ENCODE results near the gene CENPO.
"Not testable (repeated sequence)": the region's sequence is repeated elsewhere in the genome, so short reads cannot be mapped to it uniquely, and the experiment has no call there.

CENPO gene

DNA sequence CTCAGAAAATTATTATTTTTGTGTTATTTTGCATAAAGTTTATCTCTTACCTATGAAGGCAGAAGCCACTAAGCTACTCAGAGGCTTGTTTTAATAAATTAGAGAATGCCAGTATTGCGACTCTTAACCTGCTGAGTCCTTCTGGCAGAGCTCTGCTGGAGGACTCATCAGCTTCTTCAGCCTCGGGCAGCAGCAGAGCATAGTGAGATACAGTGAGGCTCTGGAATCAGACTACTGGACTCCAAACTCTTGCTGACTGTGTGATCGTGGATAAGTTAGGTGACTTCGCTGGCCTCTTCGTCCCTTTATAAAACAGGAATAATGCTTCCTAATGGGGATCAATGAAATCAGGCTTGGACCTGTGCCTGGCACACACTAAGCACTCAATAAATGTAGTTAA, 1.8 kb upstream of the CENPO start:
- DNase-seq = no peak

DNA sequence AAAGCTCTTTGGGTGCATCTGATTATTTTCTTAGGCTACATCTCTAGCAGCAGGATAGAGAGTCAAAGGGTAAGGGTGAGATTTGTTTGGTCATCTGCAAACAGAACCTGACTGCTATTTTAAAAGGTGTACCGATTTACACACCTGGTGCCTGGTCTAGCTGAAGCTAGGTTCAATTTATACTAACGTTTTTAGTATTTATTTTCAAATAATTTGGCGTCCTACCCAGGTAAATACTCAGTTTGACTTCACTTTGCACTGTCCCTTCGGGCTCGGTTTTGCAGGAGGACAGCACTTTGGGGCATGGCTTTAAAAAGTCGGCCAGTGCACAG, 717 bp upstream of the CENPO start:
- DNase-seq = no peak

DNA sequence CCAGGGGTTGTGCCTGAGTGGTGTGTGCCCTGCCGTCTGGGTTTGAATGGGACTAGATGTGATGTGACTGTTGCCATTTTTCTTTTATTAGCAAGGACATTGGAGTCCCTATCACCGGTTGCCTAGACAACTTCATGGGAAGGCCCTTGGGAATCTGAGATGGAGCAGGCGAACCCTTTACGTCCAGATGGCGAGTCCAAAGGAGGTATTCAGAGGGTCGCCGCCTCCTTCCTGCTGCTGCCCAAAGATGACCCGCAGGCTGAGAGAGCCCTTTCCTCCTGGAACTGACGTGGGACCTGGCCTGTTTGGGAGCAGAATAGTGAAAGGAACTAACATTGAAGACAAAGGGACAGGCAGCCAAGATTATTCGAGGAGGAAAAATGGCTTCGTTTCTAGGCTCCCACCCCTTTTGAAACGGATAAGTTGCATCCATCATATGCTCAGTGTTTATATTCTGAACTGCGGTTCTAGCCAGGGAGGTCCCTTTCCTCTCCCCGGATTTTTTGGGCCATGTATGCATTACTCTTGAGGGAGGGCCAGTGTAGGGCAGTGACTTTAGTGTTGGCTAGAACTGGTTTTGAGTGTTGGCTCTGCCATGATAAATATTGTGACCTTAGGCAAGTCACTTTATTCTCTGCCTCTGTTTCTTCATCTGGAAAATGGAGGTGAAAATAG, 673 bp downstream of the CENPO start:
- peak; percentile 53 for DNase-seq

DNA sequence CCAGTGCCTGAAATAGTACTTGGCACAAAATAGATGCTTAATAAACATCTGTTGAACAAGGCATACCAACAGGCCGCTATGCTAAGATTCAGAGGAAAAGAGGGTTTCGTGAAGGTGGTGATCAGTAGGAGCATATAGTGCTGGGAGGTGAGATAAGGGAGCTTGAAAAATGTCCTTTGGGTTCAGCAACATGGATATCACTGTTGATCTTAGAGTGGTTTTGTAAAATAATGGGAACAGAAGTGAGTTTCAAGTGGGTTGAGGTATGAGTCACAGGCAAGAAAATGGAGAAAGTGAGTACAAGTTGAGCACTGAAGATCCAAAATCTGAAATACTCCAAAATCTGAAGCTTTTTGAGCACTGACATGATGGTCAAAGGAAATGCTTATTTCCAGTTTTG, 4.4 kb downstream of the CENPO start:
- DNase-seq = no peak

DNA sequence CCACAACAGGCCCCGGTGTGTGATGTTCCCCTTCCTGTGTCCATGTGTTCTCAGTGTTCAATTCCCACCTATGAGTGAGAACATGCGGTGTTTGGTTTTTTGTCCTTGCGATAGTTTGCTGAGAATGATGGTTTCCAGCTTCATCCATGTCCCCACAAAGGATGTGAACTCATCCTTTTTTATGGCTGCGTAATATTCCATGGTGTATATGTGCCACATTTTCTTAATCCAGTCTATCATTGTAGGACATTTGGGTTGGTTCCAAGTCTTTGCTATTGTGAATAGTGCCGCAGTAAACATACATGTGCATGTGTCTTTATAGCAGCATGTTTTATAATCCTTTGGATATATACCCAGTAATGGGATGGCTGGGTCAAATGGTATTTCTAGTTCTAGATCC, 7.3 kb downstream of the CENPO start:
- not testable (repeated sequence) for DNase-seq

DNA sequence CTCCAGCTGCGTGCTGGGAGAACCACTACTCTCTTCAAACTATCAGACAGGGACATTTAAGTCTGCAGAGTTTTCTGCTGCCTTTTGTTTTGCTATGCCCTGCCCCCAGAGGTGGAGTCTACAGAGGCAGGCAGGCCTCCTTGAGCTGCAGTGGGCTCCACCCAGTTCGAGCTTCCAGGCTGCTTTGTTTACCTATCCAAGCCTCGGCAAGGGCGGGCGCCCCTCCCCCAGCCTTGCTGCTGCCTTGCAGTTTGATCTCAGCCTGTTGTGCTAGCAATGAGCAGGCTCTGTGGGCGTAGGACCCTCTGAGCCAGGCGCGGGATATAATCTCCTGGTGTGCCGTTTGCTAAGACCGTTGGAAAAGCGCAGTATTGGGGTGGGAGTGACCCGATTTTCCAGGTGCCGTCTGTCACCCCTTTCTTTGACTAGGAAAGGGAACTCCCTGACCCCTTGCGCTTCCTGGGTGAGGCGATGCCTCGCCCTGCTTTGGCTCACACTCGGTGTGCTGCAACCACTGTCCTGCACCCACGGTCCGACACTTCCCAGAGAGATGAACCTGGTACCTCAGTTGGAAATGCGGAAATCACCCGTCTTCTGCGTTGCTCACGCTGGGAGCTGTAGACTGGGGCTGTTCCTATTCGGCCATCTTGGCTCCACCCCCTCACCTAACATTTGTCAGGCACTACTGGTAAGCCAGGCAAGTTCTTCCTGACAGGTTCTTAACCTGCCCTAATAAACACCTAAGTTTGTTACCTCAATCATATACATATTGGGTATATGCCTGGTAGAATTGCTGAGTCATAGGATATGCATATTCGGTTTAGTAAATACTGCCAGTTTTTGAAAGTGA, 12.8 kb downstream of the CENPO start:
- DNase-seq = not testable (repeated sequence)

DNA sequence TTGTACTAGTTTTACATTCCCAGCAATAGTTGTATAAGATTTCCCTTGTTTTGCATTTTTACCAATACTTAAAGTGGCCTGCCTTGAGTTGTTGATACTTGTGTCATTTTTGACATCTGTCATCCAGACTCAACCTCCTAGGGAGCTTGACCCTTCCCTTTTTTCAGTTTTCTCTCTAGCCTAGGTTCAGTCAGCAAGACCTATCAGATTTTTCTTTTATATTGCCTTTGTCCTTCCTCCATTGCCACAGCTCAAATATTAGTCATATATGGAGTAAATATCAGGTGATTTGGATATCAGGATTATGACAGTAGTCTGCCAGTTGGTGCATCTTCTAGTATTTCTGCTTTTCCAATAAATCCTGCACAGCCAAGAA, 13.4 kb downstream of the CENPO start:
- no peak for DNase-seq

DNA sequence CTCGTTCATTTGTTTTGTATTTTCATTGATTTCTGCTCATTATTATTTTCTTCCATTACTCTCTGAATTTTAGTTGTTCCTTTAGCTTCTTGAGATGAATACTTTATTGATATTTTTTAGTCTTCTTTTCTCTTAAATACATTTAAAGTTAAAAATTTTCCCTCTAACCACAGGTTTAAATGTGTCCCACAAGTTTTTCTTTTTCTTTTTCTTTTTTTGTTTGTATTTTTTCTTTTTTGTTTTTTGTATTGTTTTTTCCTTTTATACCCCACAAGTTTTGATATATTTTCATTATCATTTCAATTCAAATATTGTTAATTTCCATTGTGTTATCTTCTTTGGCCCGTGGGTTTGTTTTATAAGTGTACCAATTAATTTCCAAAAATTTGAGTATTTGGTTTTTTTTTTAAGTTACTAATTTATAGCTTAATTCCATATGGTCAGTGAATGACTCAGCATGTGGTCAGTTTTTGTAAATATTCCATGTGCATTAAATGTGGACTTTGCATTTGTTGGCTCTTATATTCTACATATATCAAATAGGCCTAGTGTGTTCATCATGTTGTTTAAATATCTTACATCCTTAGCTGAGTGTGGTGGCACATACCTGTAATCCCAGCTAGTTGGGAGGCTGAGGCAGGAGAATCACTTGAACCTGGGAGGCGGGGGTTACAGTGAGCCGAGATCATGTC, 16.2 kb downstream of the CENPO start:
- no peak for DNase-seq

DNA sequence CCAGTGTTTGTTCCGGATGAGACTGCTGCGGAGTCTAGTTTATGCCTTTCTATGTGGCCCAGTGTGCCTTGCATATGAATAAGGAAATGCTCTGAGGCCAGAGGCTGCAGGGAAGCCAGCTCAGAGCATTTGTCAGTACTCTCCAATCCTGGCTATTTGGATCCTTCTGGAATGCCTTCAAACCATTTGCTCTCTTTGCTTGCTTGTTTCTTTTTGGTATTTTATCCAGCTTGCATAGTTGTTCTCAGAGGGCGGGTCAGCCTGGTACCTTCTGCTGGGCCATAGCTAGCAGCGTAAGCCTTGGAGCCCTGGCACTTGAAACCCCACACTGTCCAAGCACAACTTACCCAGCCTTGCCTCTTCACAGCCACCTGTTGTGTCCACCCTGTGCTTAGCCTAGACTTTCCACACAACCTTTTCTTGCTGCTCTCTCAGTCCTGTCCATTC, 20.5 kb downstream of the CENPO start:
- DNase-seq = no peak

DNA sequence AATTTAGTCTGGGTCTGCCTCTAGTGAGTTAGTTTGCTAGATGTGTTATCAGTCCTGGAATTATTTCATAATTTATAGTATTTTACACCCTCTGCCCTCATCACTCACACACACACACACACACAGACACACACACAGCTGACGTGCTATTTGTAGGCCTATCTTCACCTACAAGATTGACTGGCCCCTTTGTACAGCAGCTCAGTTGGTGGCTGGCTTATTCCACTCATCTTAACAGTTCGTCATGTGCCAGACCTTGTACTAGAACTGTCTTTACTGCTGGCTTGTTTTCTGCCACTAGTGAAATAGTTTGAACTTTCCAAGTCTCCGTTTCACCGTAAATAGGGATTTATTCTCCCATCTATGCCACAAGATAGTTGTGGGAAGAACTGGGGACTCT, 21.3 kb downstream of the CENPO start:
- DNase-seq = no peak

DNA sequence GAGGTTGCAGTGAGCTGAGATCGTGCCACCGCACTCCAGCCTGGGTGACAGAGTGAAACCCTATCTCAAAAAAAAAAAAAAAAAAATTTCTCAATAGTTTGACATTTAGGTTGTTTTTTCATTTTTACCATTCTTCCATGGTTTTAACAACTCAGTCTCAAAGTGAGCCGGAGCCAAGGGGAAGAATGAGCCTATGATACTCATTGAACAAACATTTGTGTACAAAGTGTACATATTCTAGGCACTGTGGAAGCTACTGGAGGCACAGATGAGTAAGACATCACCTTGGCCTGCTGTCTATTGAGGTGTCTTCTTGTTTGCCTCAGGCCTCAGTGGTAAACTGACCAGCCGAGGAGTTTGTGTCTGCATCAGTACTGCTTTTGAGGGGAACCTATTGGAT, 21.9 kb downstream of the CENPO start:
- no peak for DNase-seq

DNA sequence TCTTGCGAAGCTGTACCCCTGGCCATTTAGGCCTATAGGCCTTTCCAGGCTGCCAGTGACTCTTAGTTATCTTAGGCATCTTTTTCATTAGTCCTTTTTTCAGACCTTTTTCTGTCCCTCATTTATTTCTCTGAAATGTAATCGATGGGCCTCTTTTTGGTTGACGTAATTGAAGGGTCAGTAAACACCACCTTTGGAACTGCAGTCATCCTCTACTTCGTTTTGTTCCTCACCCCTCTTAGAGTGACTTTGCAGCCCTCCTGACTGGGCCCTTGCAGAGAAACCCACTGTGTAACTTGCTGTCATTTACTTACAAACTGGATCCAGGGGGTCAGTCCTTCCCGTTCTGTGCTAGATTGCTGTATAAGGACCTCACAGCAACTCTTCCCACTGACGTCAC, 23.2 kb downstream of the CENPO start:
- no peak for DNase-seq

DNA sequence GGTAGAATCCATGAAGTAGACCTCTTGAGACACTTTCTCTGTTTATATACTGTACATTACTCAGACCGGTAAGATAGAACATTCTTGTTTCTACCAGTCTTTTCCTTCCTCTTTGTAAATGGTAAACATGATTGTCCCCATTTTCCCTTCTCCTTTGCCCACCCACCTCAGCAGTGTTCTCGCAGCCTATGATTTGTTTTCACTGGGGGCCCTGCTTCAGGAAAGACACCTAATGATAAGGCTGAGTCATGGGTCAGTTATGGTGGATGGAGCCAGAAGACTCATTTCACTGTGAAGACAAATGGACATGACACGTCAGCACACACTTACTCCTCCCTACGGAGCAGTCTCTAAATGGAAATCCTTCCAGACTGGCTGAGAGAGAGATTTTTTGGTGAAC, 23.7 kb downstream of the CENPO start:
- no peak for DNase-seq

DNA sequence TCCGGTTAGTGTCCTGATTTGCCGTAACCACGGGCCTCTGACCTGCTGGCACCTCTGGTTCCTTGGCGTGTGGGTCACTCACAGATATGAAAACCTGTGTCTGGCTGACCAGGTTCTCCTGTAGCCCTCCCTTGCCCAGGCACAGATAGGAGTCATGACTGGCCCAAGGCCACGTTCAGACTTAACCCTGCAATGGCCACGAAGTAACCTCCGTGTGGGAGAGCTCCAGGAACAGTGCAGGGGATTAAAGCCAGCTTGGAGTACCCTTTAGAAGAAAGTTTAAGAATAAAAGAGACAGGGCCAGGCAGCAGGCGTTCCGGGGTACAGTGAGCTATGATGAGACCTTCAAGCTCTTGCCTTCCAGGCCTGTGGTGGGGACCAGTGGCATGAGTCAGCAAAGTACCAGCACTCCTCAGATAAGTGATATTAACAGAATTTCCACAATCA, 25.5 kb downstream of the CENPO start:
- DNase-seq = no peak

DNA sequence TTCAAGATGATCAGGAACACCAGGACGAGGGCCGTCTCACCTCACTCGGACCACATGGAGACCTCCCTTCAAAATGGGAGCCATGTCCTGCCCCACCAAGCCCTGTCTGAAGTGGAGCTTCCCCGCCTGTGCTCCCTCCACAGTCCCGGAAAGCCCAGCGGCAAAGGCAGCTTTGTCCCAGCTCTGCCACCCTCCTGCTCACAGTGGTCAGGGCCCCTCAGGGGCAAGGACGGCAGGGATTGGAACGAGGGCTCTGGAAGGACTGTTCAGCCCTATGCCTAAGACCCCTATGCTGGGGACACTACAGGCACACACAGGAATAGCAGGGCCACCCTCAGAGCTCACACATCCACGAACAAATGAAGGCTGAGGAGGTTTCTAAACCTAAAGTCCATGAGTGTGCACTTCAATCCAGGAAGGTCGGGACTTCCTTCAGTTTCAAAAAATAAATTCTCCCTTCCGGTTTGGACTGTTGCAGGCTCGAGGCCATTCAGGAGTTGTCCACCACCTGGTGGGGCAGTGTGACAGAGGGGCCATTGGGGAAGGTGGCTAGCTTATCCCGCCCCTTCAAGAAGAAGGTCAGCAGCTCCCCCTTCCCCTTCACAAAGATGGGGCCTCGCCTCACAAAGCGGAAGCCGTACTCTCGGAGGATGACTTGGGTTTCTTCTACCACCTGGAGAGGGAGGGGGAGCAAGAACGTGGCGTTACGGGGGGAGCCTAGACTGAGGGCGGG, 26.4 kb downstream of the CENPO start:
- no peak for DNase-seq

DNA sequence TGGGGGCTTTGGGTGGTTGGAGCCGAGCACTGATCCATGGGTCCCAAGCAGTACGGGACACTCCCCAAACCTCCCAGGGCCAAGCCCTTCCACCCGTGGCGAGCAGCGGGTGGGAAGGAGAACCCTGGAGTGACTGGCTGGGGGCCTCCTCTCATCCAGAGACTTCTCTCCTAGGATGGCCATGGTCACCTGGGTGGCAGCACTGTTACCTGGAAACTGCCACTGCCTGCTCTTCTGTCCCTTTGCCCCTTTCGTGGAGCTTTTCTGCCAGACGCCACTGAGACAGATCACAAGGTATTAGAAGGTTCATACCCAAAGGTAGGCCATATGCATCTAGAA, 26.9 kb downstream of the CENPO start:
- DNase-seq = no peak

DNA sequence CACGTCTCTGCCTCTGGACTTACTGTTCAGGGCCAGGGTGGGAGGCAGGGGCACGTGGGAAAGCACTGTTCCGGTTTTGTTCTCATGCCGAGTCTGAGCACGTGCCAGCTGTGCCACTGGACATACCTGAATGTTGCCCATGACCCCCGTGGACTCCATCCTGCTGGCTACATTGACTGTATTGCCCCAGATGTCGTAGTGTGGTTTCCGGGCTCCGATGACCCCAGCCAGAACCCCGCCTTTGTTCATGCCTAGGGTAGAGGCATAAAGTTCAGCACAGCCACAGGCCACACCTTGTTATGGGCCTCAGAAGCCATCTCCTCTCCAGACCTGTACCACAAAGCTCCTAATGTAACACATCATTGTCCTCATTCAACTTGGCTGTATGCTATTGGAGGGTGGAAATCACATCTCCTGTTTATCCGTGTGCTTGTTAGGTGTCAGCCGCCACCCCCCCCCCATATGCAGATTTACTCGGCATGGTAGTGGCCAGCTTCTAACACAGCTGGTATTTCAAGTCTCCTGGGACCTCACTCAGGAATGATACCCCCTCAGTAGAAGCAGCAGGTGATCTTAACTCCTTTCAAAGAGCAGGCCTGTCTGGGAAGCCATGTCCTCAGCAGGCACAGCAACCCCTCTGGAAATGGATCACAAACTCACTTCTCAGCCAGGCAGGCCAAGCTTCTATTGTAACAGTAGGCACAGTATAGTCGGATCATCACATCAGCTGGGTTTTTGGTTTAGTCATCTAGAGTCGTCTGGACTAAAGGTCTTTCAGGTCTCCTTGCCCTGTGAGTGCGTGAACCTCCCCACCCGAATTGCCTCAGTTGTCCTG, 27.6 kb downstream of the CENPO start:
- DNase-seq = no peak

DNA sequence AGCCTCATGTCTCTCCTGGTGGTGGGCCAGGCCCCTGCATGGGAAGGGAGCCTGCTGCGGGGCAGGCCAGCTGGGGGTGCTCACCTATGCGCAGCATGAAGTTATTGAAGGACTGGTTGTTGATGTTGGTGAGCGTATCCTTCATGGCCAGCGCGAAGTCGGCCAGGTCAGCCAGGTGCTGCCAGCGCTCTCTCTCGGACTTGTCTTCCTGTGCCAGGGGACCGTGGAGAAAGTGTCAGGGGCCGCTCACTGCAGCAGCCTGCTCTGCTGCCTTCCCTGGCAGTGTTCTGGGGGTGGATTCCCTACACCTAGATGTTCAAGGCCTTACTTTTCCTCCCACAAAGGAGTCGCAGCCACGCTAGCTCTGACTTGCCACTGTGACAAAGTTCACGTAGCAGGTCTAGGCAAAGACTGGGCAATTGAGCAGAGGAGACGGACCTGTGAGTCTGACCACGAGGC, 28.2 kb downstream of the CENPO start:
- DNase-seq = no peak

DNA sequence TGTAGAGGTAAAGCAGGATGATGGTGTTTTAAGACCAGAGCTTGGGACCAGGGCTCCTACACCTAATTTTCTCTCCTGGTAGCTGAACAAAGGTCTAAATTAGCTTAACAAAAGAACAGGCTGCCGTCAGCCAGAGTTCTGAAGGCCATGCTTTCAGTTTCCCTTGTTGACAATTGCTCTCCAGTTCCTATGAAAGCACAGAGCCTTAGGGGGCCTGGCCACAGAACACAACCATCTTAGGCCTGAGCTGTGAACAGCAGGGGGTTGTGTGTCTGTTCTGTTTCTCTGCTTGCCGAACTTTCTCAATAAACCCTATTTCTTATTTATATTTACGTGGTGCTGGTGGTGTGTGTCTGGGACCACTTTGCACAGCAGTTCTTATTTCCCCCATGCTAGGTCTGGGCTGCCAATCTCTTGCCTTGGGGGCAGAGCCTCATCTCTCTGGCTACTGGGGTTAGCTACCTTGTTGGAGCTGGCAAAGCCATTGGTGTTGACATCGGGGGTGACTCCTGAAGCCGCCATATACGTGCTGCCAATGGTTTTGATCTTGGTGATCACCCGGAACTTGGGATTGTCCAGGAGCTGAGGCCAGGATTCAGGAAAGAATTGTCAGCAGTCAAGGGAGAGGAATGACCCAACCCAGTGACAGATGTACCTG, 29.0 kb downstream of the CENPO start:
- DNase-seq = no peak

DNA sequence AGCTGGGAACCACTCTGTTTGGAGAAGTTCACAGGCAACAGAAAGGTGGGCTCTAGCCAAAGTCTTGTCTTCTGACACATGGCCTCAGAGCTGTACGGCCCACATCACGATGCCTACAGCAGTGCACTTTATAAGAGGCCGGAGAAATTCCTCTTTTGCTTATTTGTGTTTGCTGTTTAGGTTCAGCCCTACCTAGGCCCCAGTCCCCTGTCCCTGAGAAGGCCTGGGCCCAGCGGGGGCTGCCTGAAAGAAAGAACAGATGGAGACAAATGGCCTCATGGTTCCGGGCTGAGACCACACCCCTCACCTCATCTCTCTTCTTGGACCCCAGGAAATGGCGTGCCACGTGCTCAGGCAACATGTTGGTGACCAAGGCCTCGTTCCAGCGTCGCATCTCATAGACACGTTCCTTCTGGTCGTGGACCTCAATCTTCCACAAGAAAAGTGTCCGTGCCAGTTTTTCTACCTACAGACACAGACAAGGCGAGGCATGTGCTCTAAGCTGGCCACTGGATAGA, 30.9 kb downstream of the CENPO start:
- no peak for DNase-seq

Data from DMS 273 treated with DMSO at 0.1 percent for 48 hours (cell line).